Neural crest cell (in vitro differentiated cells): ENCODE results near the gene RDH11. TPM values are rescaled to one million over a fixed set of nuclear protein-coding genes. Genes with fewer than 3 reads are reported as not detected.
A peak's percentile ranks its signal among the peaks of the same experiment; 100 is the strongest.

ENCODE experiments used
- DNase-seq: peaks from one replicate; pipeline ENCODE4 v3.0.0; 2021; ENCODE audit warnings: low read depth, mixed read lengths, low spot score
- H3K27ac Mint-ChIP-seq: one replicate; pipeline ENCODE4 v1.8.0; 2021; ENCODE audit warnings: mild to moderate bottlenecking, mixed read lengths; ENCODE audit not compliant: unreplicated experiment
- H3K27me3 Mint-ChIP-seq: 2 replicates; pipeline ENCODE4 v1.8.0; 2021; ENCODE audit warnings: low read depth, mild to moderate bottlenecking, mixed read lengths
- H3K36me3 Mint-ChIP-seq: 2 replicates; pipeline ENCODE4 v1.8.0; 2021; ENCODE audit warnings: low read depth, mild to moderate bottlenecking, mixed read lengths
- H3K4me1 Mint-ChIP-seq: 2 replicates; pipeline ENCODE4 v1.8.0; 2021; ENCODE audit warnings: mixed read lengths
- H3K4me3 Mint-ChIP-seq: one replicate; pipeline ENCODE4 v1.8.0; 2021; ENCODE audit warnings: mild to moderate bottlenecking, mixed read lengths
- H3K9me3 Mint-ChIP-seq: 2 replicates; pipeline ENCODE4 v1.8.0; 2021; ENCODE audit warnings: mixed read lengths
- CTCF ChIP-seq: fragments of 200-600 bp; sonication (generic); conservative IDR thresholded peaks from 2 replicates; pipeline ENCODE4 v1.5.0; 2021; ENCODE audit warnings: antibody characterized with exemption, mild to moderate bottlenecking
- total RNA-seq: library from RNA; stranded (reverse); gene quantifications from 2 replicates; pipeline ENCODE4 v1.2.1, GENCODE V29; 2021

Gene RDH11
- total RNA-seq, 1 donor from 2014 or later: 79.9 TPM

- Mint-ChIP-seq H3K4me1 (no peaks in the 10 kb centered on the region), H3K27ac (peak overlapping the region; percentile 74), H3K4me3 (no peak overlapping the region), H3K36me3 (no peaks in the 10 kb centered on the region), H3K27me3 (no peaks in the 10 kb centered on the region), H3K9me3 (peaks cover 3% of the 10 kb centered on the region)
- DNase-seq: no peak
- no peak for TF ChIP-seq CTCF
Observed at GRCh38 chr14:67735336-67736147, 40.0 kb upstream of the RDH11 start.

- peaks cover 4% of the 10 kb centered on the region for H3K4me1 Mint-ChIP-seq
- H3K4me3 Mint-ChIP-seq: no peak overlapping the region
- H3K27me3 Mint-ChIP-seq: peaks cover 3% of the 10 kb centered on the region
- peaks cover 3% of the 10 kb centered on the region for H3K9me3 Mint-ChIP-seq
- TF ChIP-seq CTCF: no peak
- H3K36me3 Mint-ChIP-seq: no peaks in the 10 kb centered on the region
- H3K27ac Mint-ChIP-seq: no peak overlapping the region
- no peak for DNase-seq
Observed at GRCh38 chr14:67734675-67735074, 39.1 kb upstream of the RDH11 start.

- no peak for TF ChIP-seq CTCF
- no peak for DNase-seq
- peaks cover 13% of the 10 kb centered on the region for H3K4me1 Mint-ChIP-seq
Observed at GRCh38 chr14:67733616-67734015, 38.1 kb upstream of the RDH11 start.

GRCh38 chr14:67729072-67729885 is 33.7 kb upstream of the RDH11 start:
- H3K27ac Mint-ChIP-seq: no peak overlapping the region

More at GRCh38 chr14:67733616-67734015, 38.1 kb upstream of the RDH11 start:
- no peak overlapping the region for H3K27ac Mint-ChIP-seq
- peaks cover 4% of the 10 kb centered on the region for H3K27me3 Mint-ChIP-seq
- peaks cover 3% of the 10 kb centered on the region for H3K9me3 Mint-ChIP-seq
- no peak overlapping the region for H3K4me3 Mint-ChIP-seq
- no peaks in the 10 kb centered on the region for H3K36me3 Mint-ChIP-seq

GRCh38 chr14:67728258-67728657 is 32.7 kb upstream of the RDH11 start:
- no peak overlapping the region for H3K4me3 Mint-ChIP-seq
- TF ChIP-seq CTCF: no peak
- H3K36me3 Mint-ChIP-seq: no peaks in the 10 kb centered on the region
- peaks cover 14% of the 10 kb centered on the region for H3K27me3 Mint-ChIP-seq
- DNase-seq: no peak
- peaks cover 2% of the 10 kb centered on the region for H3K9me3 Mint-ChIP-seq
- H3K27ac Mint-ChIP-seq: no peak overlapping the region
- H3K4me1 Mint-ChIP-seq: peaks cover 14% of the 10 kb centered on the region

More at GRCh38 chr14:67729072-67729885, 33.7 kb upstream of the RDH11 start:
- DNase-seq: no peak
- no peak for TF ChIP-seq CTCF
- Mint-ChIP-seq H3K36me3 (no peaks in the 10 kb centered on the region), H3K9me3 (peaks cover 2% of the 10 kb centered on the region), H3K4me3 (no peak overlapping the region), H3K4me1 (peaks cover 14% of the 10 kb centered on the region), H3K27me3 (peaks cover 6% of the 10 kb centered on the region)
